HG03139 (cell line): ENCODE data around the gene MAMDC2.
"Not testable (repeated sequence)": the region's sequence is repeated elsewhere in the genome, so short reads cannot be mapped to it uniquely, and the experiment has no call there.

Experiments used
- ATAC-seq: cut with Tn5 transposase; IDR thresholded peaks from one replicate; pipeline ENCODE4 v1.9.1; 2021; ENCODE audit not compliant: unreplicated experiment

Gene MAMDC2

GRCh38 chr9:70170151-70170790, 126.6 kb downstream of the MAMDC2 start:
- no peak for ATAC-seq

GRCh38 chr9:70172532-70172931, 128.9 kb downstream of the MAMDC2 start:
- no peak for ATAC-seq

GRCh38 chr9:70177121-70177520, 133.5 kb downstream of the MAMDC2 start:
- no peak for ATAC-seq

- ATAC-seq, result no peak
Measured at GRCh38 chr9:70192707-70193106, 149.1 kb downstream of the MAMDC2 start.

- ATAC-seq, result no peak
Measured at GRCh38 chr9:70195456-70195855, 151.8 kb downstream of the MAMDC2 start.

- no peak for ATAC-seq
Measured at GRCh38 chr9:70197216-70198044, 153.8 kb downstream of the MAMDC2 start.

GRCh38 chr9:70204743-70205142, 161.1 kb downstream of the MAMDC2 start:
- ATAC-seq, result not testable (repeated sequence)

GRCh38 chr9:70205366-70206020, 161.8 kb downstream of the MAMDC2 start:
- no peak for ATAC-seq

GRCh38 chr9:70217029-70217428, 173.4 kb downstream of the MAMDC2 start:
- ATAC-seq, result no peak

GRCh38 chr9:70218767-70219166, 175.1 kb downstream of the MAMDC2 start:
- no peak for ATAC-seq

- ATAC-seq, result no peak
Measured at GRCh38 chr9:70220216-70220615, 176.6 kb downstream of the MAMDC2 start.

- no peak for ATAC-seq
Measured at GRCh38 chr9:70222354-70222753, 178.7 kb downstream of the MAMDC2 start.

- no peak for ATAC-seq
Measured at GRCh38 chr9:70228118-70228517, 184.5 kb downstream of the MAMDC2 start.

GRCh38 chr9:70228611-70229010, 185.0 kb downstream of the MAMDC2 start:
- ATAC-seq, result no peak

- no peak for ATAC-seq
Measured at GRCh38 chr9:70229026-70229425, 185.4 kb downstream of the MAMDC2 start.

- no peak for ATAC-seq
Measured at GRCh38 chr9:70229579-70229978, 185.9 kb downstream of the MAMDC2 start.

- ATAC-seq, result no peak
Measured at GRCh38 chr9:70232476-70232875, 188.8 kb downstream of the MAMDC2 start.

GRCh38 chr9:70234208-70234607, 190.6 kb downstream of the MAMDC2 start:
- not testable (repeated sequence) for ATAC-seq

GRCh38 chr9:70245952-70246351, 202.3 kb downstream of the MAMDC2 start:
- not testable (repeated sequence) for ATAC-seq

- ATAC-seq, result no peak
Measured at GRCh38 chr9:70250221-70250620, 206.6 kb downstream of the MAMDC2 start.

- no peak for ATAC-seq
Measured at GRCh38 chr9:70255486-70255885, 211.8 kb downstream of the MAMDC2 start.

GRCh38 chr9:70256123-70256551, 212.5 kb downstream of the MAMDC2 start:
- no peak for ATAC-seq
